AG04449 (cell line): ENCODE results near the gene SEC61G.
A peak's percentile ranks its signal among the peaks of the same experiment; 100 is the strongest.

Source experiments
- CTCF ChIA-PET: fragments of 350-600 bp; formaldehyde crosslinking; extraction: SDS; loops from one replicate; lab custom pipeline; 2021; ENCODE audit warnings: antibody characterized with exemption; lab: Yijun Ruan, JAX
- POLR2A ChIA-PET: fragments of 400-600, 350-600 bp; formaldehyde crosslinking; extraction: SDS; loops from one replicate; lab custom pipeline; 2020; ENCODE audit warnings: antibody characterized with exemption, inconsistent platforms; lab: Yijun Ruan, JAX
- DNase-seq: peaks from one replicate; pipeline ENCODE4 v3.0.0-alpha.2; 2010; ENCODE audit warnings: low read depth, low spot score
- H3K4me3 ChIP-seq: 2 replicates; pipeline ENCODE4 v1.5.1; 2011; ENCODE audit warnings: low read depth, mild to moderate bottlenecking, control low read depth, low read length
- TF ChIP-seq, protein P1 (sequence below): IDR thresholded peaks from one replicate; pipeline ENCODE4 v1.5.1; 2011; ENCODE audit warnings: mild to moderate bottlenecking, moderate library complexity, low read length, control low read depth, inconsistent platforms; ENCODE audit not compliant: insufficient read depth; ENCODE audit errors: missing control alignments

The SEC61G gene

DNA sequence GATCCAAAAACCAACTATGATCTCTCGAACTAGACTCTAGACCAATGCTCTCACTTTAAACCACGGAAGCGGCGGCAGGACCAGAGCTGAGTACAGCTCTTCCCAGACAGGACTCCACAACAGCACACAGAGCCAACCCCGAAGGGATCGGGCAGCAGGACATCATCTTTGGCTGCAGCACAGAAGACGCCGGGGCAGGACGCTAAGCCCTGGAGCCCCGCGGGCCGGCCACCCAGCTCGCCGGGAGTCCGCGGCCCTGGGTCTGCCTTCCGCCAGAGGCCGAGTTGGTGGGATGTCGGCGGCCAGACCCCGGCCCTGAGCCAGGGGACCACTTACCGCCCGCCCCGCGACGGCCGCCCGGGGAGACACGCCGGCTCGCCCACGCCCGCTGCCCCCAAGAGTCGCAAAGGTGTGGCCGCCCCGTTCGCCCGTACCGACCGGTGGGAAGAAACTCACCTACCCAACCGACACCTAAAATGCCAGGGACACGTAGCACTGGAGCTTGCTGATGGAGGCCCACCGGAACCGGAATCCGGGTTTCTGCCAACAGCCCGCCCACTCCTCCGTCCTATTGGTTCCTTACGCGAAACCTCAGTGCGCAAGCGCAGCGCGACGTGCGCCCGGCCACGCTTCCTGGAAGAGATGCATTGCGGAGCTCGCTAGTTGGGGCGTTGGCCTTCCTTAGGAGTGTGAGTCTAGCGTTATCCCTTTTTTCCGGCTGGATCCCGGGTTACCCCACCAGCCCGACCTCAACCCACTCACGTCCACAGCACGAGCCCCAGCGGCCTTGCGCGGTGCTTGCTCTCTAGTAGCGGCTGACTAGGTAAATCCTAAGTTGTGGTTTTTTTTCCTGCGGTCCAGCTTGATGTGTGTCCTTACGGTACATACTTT lies at the start of gene SEC61G:
Gene SEC61G, minus strand, starts transcription at position 510 of the 891 bp plus-strand sequence. CDS start 1,623 bp downstream, outside the sequence.
- TF ChIP-seq, protein P1, sequence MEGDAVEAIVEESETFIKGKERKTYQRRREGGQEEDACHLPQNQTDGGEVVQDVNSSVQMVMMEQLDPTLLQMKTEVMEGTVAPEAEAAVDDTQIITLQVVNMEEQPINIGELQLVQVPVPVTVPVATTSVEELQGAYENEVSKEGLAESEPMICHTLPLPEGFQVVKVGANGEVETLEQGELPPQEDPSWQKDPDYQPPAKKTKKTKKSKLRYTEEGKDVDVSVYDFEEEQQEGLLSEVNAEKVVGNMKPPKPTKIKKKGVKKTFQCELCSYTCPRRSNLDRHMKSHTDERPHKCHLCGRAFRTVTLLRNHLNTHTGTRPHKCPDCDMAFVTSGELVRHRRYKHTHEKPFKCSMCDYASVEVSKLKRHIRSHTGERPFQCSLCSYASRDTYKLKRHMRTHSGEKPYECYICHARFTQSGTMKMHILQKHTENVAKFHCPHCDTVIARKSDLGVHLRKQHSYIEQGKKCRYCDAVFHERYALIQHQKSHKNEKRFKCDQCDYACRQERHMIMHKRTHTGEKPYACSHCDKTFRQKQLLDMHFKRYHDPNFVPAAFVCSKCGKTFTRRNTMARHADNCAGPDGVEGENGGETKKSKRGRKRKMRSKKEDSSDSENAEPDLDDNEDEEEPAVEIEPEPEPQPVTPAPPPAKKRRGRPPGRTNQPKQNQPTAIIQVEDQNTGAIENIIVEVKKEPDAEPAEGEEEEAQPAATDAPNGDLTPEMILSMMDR: no peak
- peak within 1 kb of the TSS; percentile 86 for H3K4me3 ChIP-seq
- DNase-seq: peak; percentile 87
- POLR2A ChIA-PET: interaction anchor here (0.6 to 2.0 kb wide), 13 partner anchors 10 to 1207 kb away, joined by 3 to 10 read pairs (median 5); no protein-coding TSS in a partner anchor
- CTCF ChIA-PET: interaction anchor here (1.0 to 5.4 kb wide), 9 partner anchors 9 to 518 kb away, joined by 3 to 61 read pairs (median 3); no protein-coding TSS in a partner anchor

DNA sequence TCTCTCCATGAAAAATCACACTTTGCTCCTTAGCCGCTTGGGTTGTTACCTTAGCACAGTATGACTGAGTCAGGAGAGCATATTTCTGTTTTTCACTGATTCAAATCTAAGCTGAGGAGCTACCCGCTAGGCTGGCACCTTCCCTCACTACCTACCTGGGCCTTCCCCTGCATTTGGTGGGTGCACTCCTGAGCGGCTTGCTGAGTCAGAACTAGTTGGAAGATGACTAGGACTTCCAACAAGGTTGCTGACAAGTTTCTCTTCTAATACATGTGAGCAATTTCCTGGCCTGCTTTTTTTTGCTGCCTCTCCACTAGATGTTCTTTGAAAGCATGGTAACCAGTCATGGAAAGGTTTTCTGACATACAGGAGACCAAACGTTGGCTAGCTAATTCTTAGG lies 43.8 kb upstream of the SEC61G start:
- no peak for DNase-seq
- TF ChIP-seq, protein P1: no peak
- POLR2A ChIA-PET: no interaction called here
- no peak overlapping the region for H3K4me3 ChIP-seq
- CTCF ChIA-PET: interaction anchor here (2.1 to 2.5 kb wide), 3 partner anchors 11 to 452 kb away, joined by 5 to 12 read pairs (median 9); no protein-coding TSS in a partner anchor

DNA sequence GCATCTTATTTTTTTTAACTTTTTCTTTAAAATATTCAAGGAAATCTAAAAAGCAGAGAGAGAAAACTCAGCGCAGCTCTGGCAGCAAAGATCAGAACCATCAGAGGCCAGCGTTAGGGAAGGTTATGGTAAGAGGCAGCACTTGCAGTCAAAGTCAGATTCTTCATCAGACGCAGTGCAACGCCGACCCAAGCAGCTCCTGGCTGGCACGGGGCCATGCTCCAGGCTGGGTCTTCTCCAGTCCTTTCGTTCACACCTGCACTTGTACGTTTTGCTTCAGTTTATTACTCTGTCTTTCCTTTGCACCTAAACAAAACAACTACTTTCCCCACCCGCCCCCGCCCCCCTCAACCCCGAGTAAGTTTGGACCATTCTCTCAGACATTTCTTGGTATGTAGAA lies 43.1 kb upstream of the SEC61G start:
- ChIA-PET CTCF (interaction anchor here (0.9 to 2.5 kb wide), 3 partner anchors 12 to 453 kb away, joined by 3 to 12 read pairs (median 5); no protein-coding TSS in a partner anchor), POLR2A (no interaction called here)
- H3K4me3 ChIP-seq: no peak overlapping the region
- DNase-seq: no peak
- TF ChIP-seq, protein P1: no peak

DNA sequence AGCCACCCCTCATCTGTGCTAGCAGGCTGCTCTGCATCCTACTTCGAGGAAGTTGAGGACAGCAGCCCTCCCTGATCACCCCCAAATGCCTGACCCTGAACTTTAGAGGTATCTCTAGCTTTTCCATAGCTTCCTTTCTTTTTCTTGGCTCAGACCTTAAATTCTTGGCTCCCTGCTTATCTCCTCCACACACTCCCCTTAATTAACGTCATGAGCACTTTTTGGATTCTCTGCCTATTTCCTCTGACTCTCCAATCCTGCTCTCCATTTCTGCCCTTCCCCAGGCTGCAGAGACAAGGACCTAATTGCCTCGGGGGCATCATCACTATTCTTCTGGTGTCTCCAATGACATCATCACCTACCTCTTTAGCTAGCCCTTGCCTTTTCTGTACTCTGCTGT lies 40.8 kb upstream of the SEC61G start:
- POLR2A ChIA-PET: no interaction called here
- TF ChIP-seq, protein P1: no peak
- DNase-seq: no peak
- CTCF ChIA-PET: interaction anchor here (4.7 to 5.2 kb wide), 2 partner anchors 12 to 455 kb away, joined by 26 to 33 read pairs; no protein-coding TSS in a partner anchor
- H3K4me3 ChIP-seq: no peak overlapping the region

DNA sequence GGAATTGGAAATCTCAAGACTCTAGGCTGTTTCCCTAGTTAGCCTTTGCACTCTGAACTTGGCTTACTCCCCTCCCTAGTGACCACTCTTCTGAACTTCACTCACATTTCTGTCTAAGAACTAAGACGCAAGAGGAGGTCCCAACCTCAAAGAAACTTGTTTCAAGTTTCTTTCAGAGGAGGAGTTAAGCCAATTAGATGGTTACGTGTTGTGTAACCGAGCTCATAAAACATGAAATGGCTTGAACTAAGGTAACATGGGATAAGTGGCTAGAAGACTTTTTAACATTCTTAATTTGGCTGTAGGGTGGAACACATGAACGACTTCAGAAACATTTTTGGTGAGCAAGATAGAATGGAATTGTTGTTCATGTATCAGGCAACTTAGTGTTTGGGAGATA lies 39.5 kb upstream of the SEC61G start:
- ChIA-PET CTCF (interaction anchor here (0.7 to 5.2 kb wide), 5 partner anchors 11 to 457 kb away, joined by 3 to 33 read pairs (median 4); no protein-coding TSS in a partner anchor), POLR2A (no interaction called here)
- H3K4me3 ChIP-seq: no peak overlapping the region
- TF ChIP-seq, protein P1: no peak
- no peak for DNase-seq

DNA sequence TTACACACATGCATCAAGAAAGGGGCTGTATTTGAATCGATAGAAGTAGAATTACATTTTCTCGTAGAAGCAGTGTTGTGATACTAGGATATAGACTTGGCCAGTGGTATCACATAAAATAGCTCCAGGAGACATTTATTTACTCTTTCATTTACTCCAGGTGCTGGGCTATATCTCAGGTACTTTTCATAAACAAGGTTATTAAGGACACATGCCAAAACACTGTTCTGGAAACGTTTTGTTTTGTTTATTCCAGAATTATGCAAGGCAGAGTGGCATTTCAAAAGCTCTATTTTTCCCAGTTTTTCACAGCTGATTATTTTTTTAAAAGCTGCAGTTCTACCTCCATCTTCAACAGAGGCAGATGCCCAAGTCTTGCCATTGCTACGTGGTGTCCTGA lies 37.8 kb upstream of the SEC61G start:
- no peak overlapping the region for H3K4me3 ChIP-seq
- TF ChIP-seq, protein P1: no peak
- ChIA-PET CTCF (interaction anchor here (0.8 to 5.2 kb wide), 6 partner anchors 9 to 458 kb away, joined by 3 to 33 read pairs (median 8); no protein-coding TSS in a partner anchor), POLR2A (no interaction called here)
- no peak for DNase-seq
